ENCODE results near the gene KRT1.

Gene KRT1

DNA sequence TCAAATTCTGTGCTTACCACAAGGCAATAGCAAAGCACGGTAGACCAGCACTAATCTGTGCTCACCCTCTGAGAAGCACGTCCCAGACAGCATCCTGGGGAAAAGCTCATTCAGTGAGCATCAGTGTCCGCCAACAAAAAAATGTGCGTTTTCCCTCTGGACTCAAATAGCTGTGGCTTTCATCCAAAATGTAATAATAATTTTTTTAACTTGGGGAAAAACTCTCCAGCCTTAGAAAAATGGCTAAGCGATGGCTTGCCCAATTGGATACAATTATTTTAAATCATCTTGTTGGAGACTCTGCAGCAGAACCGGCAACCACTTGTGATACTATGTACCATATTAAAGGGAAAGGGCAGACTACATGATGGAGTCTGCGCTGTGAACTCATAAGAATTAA lies 24.3 kb upstream of the KRT1 start:
- H3K27ac Mint-ChIP-seq, result no peak overlapping the region
- H3K27me3 Mint-ChIP-seq, result peaks cover 34% of the 10 kb centered on the region
- no peak overlapping the region for H3K4me3 Mint-ChIP-seq
- H3K4me1 Mint-ChIP-seq, result no peaks in the 10 kb centered on the region
- no peaks in the 10 kb centered on the region for H3K36me3 Mint-ChIP-seq
- no peak for ATAC-seq
- no peaks in the 10 kb centered on the region for H3K9me3 Mint-ChIP-seq

GRCh38 chr12:52703878-52704277 lies 23.7 kb upstream of the KRT1 start:
- Mint-ChIP-seq H3K27me3 (peaks cover 34% of the 10 kb centered on the region), H3K27ac (no peak overlapping the region), H3K36me3 (no peaks in the 10 kb centered on the region), H3K9me3 (no peaks in the 10 kb centered on the region), H3K4me1 (no peaks in the 10 kb centered on the region), H3K4me3 (no peak overlapping the region)
- no peak for ATAC-seq

GRCh38 chr12:52703424-52703823 lies 23.2 kb upstream of the KRT1 start, which contains the start of gene KRT77:
TSS of gene KRT77 (minus strand) at chr12:52703524. CDS start at chr12:52703434, 90 bp downstream.
- H3K4me3 Mint-ChIP-seq, result no peak within 1 kb of the TSS
- H3K27me3 Mint-ChIP-seq, result peaks cover 34% of the 10 kb centered on the region
- no peaks in the 10 kb centered on the region for H3K4me1 Mint-ChIP-seq
- no peaks in the 10 kb centered on the region for H3K9me3 Mint-ChIP-seq
- no peaks in the 10 kb centered on the region for H3K36me3 Mint-ChIP-seq
- no peak for ATAC-seq
- no peak within 1 kb of the TSS for H3K27ac Mint-ChIP-seq

DNA sequence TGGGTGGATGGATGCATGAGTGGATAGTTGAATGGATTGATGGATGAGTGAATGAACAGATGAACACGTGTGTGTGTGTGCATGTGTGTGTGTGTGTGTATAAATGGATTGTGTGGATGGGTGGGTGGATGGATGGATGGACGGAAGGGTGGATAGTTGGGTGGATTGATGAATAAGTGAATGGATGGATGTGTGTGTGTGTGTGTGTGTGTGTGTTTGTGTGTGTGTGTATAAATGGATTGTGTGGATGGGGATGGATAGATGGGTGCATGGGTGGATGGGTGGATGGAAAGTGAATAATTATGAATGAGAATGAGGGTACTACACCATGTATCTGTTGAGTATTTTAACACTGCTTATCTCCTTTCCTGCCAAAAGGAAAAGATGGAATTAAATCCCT lies 22.1 kb upstream of the KRT1 start:
- no peak overlapping the region for H3K27ac Mint-ChIP-seq
- ATAC-seq, result no peak
- H3K27me3 Mint-ChIP-seq, result peaks cover 43% of the 10 kb centered on the region
- H3K4me1 Mint-ChIP-seq, result no peaks in the 10 kb centered on the region
- no peaks in the 10 kb centered on the region for H3K9me3 Mint-ChIP-seq
- H3K36me3 Mint-ChIP-seq, result no peaks in the 10 kb centered on the region
- no peak overlapping the region for H3K4me3 Mint-ChIP-seq

DNA sequence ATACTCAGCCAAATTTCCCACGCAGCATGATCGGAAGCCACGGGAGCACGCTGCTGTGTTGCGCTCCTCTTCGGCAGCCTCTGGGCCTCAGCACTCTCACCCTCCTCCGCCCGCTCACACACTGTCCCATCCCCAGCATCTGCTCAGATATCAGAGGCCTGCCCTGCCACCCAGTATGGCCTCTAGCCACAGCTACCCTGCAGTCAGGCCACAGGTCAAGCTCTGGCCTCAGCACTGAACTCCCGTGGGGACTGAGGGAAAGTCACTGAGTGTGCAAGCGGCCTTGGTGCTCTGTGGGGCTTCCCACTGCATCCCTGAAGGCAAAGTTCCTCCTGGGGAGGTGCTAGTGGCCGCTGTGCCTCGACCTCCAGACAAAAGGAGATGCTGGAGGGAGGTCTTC lies 21.1 kb upstream of the KRT1 start:
- Mint-ChIP-seq H3K27me3 (peaks cover 48% of the 10 kb centered on the region), H3K4me3 (no peak overlapping the region), H3K9me3 (no peaks in the 10 kb centered on the region), H3K4me1 (no peaks in the 10 kb centered on the region), H3K27ac (no peak overlapping the region), H3K36me3 (no peaks in the 10 kb centered on the region)
- ATAC-seq, result no peak

DNA sequence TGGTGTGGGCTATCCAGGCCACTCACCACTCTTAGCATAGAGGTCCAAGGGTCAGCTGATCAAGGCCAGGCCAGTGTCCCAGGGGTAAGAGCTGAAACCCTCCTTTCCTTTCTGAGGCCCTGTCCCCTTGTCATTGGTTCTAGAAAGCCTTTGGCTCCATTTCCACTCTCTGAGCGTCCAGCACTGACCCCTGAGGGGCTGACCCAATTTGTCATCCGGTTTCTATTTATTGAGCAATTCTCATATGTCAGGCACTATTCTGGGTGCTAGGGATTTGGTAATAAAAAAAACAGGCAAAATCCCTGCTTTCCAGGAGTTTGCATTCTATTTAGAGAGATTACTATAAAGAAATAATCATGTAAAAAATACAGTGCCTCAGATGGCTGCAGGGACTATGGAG lies 19.8 kb upstream of the KRT1 start:
- Mint-ChIP-seq H3K4me1 (no peaks in the 10 kb centered on the region), H3K36me3 (no peaks in the 10 kb centered on the region), H3K4me3 (no peak overlapping the region), H3K27ac (no peak overlapping the region), H3K27me3 (peaks cover 60% of the 10 kb centered on the region), H3K9me3 (no peaks in the 10 kb centered on the region)
- ATAC-seq, result no peak

DNA sequence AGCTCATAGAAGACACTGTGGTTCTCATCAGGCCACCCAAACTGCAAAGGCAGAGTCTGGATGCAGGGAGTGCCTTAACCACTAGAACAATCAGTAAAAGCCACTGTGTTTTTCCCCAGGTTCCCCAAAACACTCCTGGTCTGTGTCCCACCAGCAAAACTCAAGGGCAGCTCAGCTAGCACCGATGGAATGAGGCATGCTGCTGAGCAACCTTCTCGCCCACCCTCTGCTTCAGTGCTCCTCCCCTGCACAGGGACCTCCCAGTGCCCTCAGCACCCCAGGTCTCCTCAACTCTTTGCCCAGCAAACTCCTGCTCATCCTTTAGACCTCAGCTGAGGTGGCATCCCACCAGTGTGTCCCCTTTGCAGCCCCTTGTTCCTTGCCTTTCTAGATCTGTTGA lies 19.2 kb upstream of the KRT1 start:
- no peaks in the 10 kb centered on the region for H3K4me1 Mint-ChIP-seq
- H3K27ac Mint-ChIP-seq, result no peak overlapping the region
- peaks cover 66% of the 10 kb centered on the region for H3K27me3 Mint-ChIP-seq
- H3K36me3 Mint-ChIP-seq, result no peaks in the 10 kb centered on the region
- no peaks in the 10 kb centered on the region for H3K9me3 Mint-ChIP-seq
- no peak overlapping the region for H3K4me3 Mint-ChIP-seq
- no peak for ATAC-seq

GRCh38 chr12:52698651-52699340 lies 18.6 kb upstream of the KRT1 start:
- no peak for ATAC-seq
- H3K36me3 Mint-ChIP-seq, result no peaks in the 10 kb centered on the region

DNA sequence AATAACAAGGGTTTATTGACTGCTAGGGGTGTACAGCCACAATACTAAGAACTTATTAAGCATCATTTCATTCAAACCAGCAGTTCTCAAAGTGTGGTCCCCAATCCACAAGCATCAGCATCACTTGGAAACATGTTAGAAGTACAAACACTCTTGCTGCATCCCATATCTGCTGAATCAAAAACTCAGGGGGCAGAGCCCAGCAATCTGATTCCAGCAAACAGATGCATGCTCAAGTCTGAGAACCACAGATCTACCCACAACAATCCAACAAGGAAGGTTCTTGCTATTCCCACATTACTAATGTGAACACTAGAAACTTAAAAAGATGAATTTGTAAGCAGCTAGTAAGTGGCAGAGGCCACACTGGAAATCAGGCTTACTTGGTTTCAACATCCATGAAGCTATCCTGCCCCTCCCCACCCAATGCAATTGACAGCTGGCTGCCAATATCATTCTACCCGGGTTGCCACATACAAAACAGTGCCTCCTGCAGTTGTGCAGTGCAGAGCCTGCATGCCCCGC lies 16.9 kb upstream of the KRT1 start:
- H3K4me1 Mint-ChIP-seq, result no peaks in the 10 kb centered on the region
- H3K36me3 Mint-ChIP-seq, result no peaks in the 10 kb centered on the region
- H3K9me3 Mint-ChIP-seq, result no peaks in the 10 kb centered on the region
- H3K27me3 Mint-ChIP-seq, result peaks cover 75% of the 10 kb centered on the region
- no peak overlapping the region for H3K27ac Mint-ChIP-seq
- H3K4me3 Mint-ChIP-seq, result no peak overlapping the region
- ATAC-seq, result no peak

More at GRCh38 chr12:52698651-52699340, 18.6 kb upstream of the KRT1 start:
- no peak overlapping the region for H3K27ac Mint-ChIP-seq
- H3K9me3 Mint-ChIP-seq, result no peaks in the 10 kb centered on the region
- H3K27me3 Mint-ChIP-seq, result peaks cover 69% of the 10 kb centered on the region
- H3K4me1 Mint-ChIP-seq, result no peaks in the 10 kb centered on the region
- H3K4me3 Mint-ChIP-seq, result no peak overlapping the region

DNA sequence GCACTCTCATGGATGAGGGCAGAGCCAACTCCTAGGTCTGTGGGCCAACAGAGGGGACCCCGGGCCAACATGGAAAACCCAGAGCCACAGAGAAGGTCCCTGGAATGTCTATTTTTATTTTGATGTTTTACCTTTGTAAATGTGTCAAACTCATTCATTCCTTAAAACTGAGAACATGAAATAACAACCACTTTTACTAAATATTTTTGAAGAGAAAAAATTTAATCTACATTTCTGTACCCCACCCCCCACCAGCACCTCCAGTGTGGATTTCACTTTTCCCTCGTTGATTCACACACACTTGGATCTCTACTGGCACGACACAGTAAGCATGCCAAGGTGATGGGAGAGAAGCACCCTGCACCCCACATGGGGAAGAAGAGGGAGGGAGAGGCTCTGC lies 16.4 kb upstream of the KRT1 start:
- H3K36me3 Mint-ChIP-seq, result no peaks in the 10 kb centered on the region
- H3K27me3 Mint-ChIP-seq, result peaks cover 75% of the 10 kb centered on the region
- ATAC-seq, result no peak
- H3K27ac Mint-ChIP-seq, result no peak overlapping the region
- no peak overlapping the region for H3K4me3 Mint-ChIP-seq
- peaks cover 4% of the 10 kb centered on the region for H3K4me1 Mint-ChIP-seq
- H3K9me3 Mint-ChIP-seq, result no peaks in the 10 kb centered on the region

GRCh38 chr12:52695039-52695438 lies 14.8 kb upstream of the KRT1 start:
- H3K4me1 Mint-ChIP-seq, result peaks cover 16% of the 10 kb centered on the region
- H3K36me3 Mint-ChIP-seq, result no peaks in the 10 kb centered on the region
- no peak overlapping the region for H3K27ac Mint-ChIP-seq
- ATAC-seq, result no peak
- H3K9me3 Mint-ChIP-seq, result no peaks in the 10 kb centered on the region
- no peak overlapping the region for H3K4me3 Mint-ChIP-seq
- H3K27me3 Mint-ChIP-seq, result peaks cover 73% of the 10 kb centered on the region

DNA sequence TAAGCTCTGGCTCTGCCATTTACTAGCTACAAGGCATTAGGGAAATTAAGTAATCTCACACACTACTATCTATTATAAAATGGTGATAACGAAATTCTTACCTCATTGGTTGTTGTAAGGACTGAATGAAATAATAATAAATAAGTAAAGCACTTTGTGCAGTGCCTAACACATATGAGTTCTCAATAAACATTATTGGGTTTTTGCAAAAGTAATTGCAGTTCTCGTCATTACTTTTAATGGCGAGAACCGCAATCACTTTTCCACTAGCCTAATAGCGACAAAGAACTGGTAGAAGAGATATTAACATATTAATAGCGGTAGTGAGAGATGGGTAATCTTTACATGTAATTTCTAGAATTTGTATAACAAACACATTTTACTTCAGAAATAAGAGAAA lies 13.9 kb upstream of the KRT1 start:
- Mint-ChIP-seq H3K4me3 (no peak overlapping the region), H3K27ac (no peak overlapping the region), H3K9me3 (no peaks in the 10 kb centered on the region), H3K36me3 (no peaks in the 10 kb centered on the region), H3K4me1 (peaks cover 16% of the 10 kb centered on the region), H3K27me3 (peaks cover 71% of the 10 kb centered on the region)
- ATAC-seq, result no peak

DNA sequence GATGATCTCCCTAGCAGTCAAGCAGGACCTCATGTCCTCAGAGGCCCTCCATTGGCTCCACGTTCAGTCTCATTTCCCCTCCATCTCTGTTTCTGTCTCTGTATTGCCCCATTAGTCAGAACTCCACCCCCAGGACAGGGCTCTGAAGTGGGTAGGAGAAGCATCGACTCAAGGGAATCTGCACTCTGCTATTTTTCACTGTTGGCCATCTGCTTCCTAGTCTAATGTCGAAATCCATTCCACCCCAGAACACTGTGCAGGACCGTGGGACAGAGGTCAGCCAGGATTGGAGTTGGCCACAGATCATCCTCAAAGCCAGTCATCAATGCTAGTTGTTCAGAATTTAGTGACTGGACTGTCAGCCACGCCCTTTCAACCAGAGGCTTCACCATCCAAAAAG lies 13.1 kb upstream of the KRT1 start:
- no peaks in the 10 kb centered on the region for H3K9me3 Mint-ChIP-seq
- no peaks in the 10 kb centered on the region for H3K36me3 Mint-ChIP-seq
- ATAC-seq, result no peak
- H3K4me3 Mint-ChIP-seq, result no peak overlapping the region
- peaks cover 16% of the 10 kb centered on the region for H3K4me1 Mint-ChIP-seq
- no peak overlapping the region for H3K27ac Mint-ChIP-seq
- peaks cover 80% of the 10 kb centered on the region for H3K27me3 Mint-ChIP-seq

DNA sequence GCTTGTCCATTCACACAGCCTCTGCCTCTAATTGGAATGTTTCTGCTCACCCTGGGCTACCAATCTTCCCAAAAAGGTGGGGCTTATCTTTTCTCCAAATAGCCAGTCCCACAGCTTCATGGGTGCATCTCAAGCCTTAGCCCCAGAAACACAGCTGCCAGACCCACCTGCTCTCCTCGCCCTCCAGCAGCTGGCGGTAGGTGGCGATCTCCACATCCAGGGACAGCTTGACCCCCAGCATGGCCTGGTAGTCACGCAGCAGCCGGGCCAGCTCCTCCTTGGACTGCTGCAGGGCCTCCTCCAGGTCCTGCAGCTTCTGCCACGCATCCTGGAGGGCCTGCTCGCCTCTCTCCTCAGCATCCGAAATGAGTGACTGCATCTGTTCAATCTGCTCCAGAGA lies 12.0 kb upstream of the KRT1 start:
- H3K4me3 Mint-ChIP-seq, result peak overlapping the region; percentile 16
- peaks cover 16% of the 10 kb centered on the region for H3K4me1 Mint-ChIP-seq
- no peak for ATAC-seq
- H3K36me3 Mint-ChIP-seq, result no peaks in the 10 kb centered on the region
- peaks cover 80% of the 10 kb centered on the region for H3K27me3 Mint-ChIP-seq
- H3K9me3 Mint-ChIP-seq, result no peaks in the 10 kb centered on the region
- H3K27ac Mint-ChIP-seq, result no peak overlapping the region

DNA sequence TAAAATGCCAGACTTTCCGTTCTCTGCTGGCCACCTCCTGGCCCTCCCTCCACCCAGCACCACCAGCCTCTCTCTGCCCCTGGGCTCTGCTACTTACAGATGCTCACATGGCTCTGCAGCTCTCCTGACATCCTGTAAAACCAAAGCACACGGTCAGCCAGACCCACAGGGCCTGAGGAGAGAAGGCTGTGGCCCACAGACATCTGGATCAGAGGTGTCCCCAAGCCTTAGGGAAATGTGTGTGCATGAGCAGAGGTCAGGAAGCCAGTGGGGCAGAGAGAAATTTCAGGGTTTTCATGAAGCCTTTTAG lies 11.6 kb upstream of the KRT1 start:
- Mint-ChIP-seq H3K27me3 (peaks cover 80% of the 10 kb centered on the region), H3K36me3 (no peaks in the 10 kb centered on the region), H3K9me3 (no peaks in the 10 kb centered on the region), H3K27ac (no peak overlapping the region), H3K4me1 (peaks cover 16% of the 10 kb centered on the region), H3K4me3 (no peak overlapping the region)
- ATAC-seq, result no peak

GRCh38 chr12:52691076-52691840 lies 11.1 kb upstream of the KRT1 start:
- Mint-ChIP-seq H3K4me3 (peak overlapping the region; percentile 77), H3K9me3 (no peaks in the 10 kb centered on the region), H3K27ac (peak overlapping the region; percentile 18), H3K36me3 (no peaks in the 10 kb centered on the region), H3K4me1 (peaks cover 16% of the 10 kb centered on the region), H3K27me3 (peaks cover 74% of the 10 kb centered on the region)
- peak; percentile 53 for ATAC-seq
